ENCODE results near the gene THOC5. TPM values are rescaled to one million over a fixed set of nuclear protein-coding genes. Genes with fewer than 3 reads are reported as not detected.
"Not testable (repeated sequence)": the region's sequence is repeated elsewhere in the genome, so short reads cannot be mapped to it uniquely, and the experiment has no call there.

The THOC5 gene
- total RNA-seq, 1 donor from 2014 or later, result 33.0 TPM

- no peak for FAIRE-seq
- DNase-seq (ENCODE audit: low spot score in 2 of 2), result no peak
Measured at GRCh38 chr22:29511126-29511862, 42.3 kb downstream of the THOC5 start.

GRCh38 chr22:29510542-29510941 lies 43.0 kb downstream of the THOC5 start:
- no peak for DNase-seq (ENCODE audit: low spot score in 2 of 2)
- FAIRE-seq, result no peak

- FAIRE-seq, result no peak
Measured at GRCh38 chr22:29509815-29510214, 43.7 kb downstream of the THOC5 start.

GRCh38 chr22:29509298-29509697 lies 44.3 kb downstream of the THOC5 start:
- DNase-seq (ENCODE audit: low spot score in 2 of 2) (no peak), FAIRE-seq (no peak)

More at GRCh38 chr22:29509815-29510214, 43.7 kb downstream of the THOC5 start:
- DNase-seq (ENCODE audit: low spot score in 2 of 2), result no peak

- no peak for FAIRE-seq
- DNase-seq (ENCODE audit: low spot score in 2 of 2), result peak; percentile 16 to 52
Measured at GRCh38 chr22:29503811-29504372, 49.7 kb downstream of the THOC5 start.

- FAIRE-seq (no peak), DNase-seq (ENCODE audit: low spot score in 2 of 2) (no peak)
Measured at GRCh38 chr22:29499852-29500251, 53.7 kb downstream of the THOC5 start.

GRCh38 chr22:29493636-29494035 lies 59.9 kb downstream of the THOC5 start:
- DNase-seq (ENCODE audit: low spot score in 2 of 2), result no peak
- FAIRE-seq, result no peak

GRCh38 chr22:29491012-29491411 lies 62.5 kb downstream of the THOC5 start:
- DNase-seq (ENCODE audit: low spot score in 2 of 2) (no peak), FAIRE-seq (no peak)

- FAIRE-seq; DNase-seq (ENCODE audit: low spot score in 2 of 2): not testable (repeated sequence)
Measured at GRCh38 chr22:29489127-29489780, 64.3 kb downstream of the THOC5 start.

GRCh38 chr22:29487426-29487986 lies 66.1 kb downstream of the THOC5 start:
- FAIRE-seq (no peak), DNase-seq (ENCODE audit: low spot score in 2 of 2) (no peak)

GRCh38 chr22:29485448-29485847 lies 68.1 kb downstream of the THOC5 start:
- FAIRE-seq (no peak), DNase-seq (ENCODE audit: low spot score in 2 of 2) (no peak)

- FAIRE-seq, result no peak
- DNase-seq (ENCODE audit: low spot score in 2 of 2), result no peak
Measured at GRCh38 chr22:29484642-29485041, 68.9 kb downstream of the THOC5 start.

GRCh38 chr22:29483254-29483653 lies 70.3 kb downstream of the THOC5 start:
- FAIRE-seq (no peak), DNase-seq (ENCODE audit: low spot score in 2 of 2) (no peak)

- DNase-seq (ENCODE audit: low spot score in 2 of 2), result no peak
- no peak for FAIRE-seq
Measured at GRCh38 chr22:29482726-29483125, 70.8 kb downstream of the THOC5 start.

- no peak for FAIRE-seq
- DNase-seq (ENCODE audit: low spot score in 2 of 2), result no peak
Measured at GRCh38 chr22:29482253-29482652, 71.3 kb downstream of the THOC5 start.

- no peak for FAIRE-seq
- DNase-seq (ENCODE audit: low spot score in 2 of 2), result no peak
Measured at GRCh38 chr22:29481265-29482000, 72.1 kb downstream of the THOC5 start.

- DNase-seq (ENCODE audit: low spot score in 2 of 2), result peak; percentile 75 to 78
- FAIRE-seq, result no peak
Measured at GRCh38 chr22:29480512-29481264, 72.9 kb downstream of the THOC5 start.

- FAIRE-seq, result no peak
- DNase-seq (ENCODE audit: low spot score in 2 of 2), result no peak
Measured at GRCh38 chr22:29480262-29480511, 73.4 kb downstream of the THOC5 start.

- FAIRE-seq (no peak), DNase-seq (ENCODE audit: low spot score in 2 of 2) (peak in 1 of 2 donors; percentile 56)
Measured at GRCh38 chr22:29479417-29480261, 73.9 kb downstream of the THOC5 start, which contains the start of gene NEFH. Gene NEFH, plus strand, starts transcription at chr22:29480218. Its CDS starts 45 bp downstream, at chr22:29480263.

All from frontal cortex (tissue), 4 donors.